ENCODE results near the gene IWS1. TPM values are rescaled to one million over a fixed set of nuclear protein-coding genes. Genes with fewer than 3 reads are reported as not detected.

The IWS1 gene
- total and polyA plus RNA-seq, 9 of the 15 experiments (the other 6 are each of a cell fraction or from before 2014, with no cell fraction given): 20.8 to 67.2 (median 46.6) TPM

GRCh38 chr2:127575185-127575765 is 49.0 kb upstream of the IWS1 start:
- H2AFZ ChIP-seq (ENCODE audit: low read depth, low read length): no peak overlapping the region
- TF ChIP-seq ADNP (tag; IDR thresholded peaks at IDR 0.05): peak; percentile 75; the same call in 1 of the 2 replicates
- peak; percentile 72 for TF ChIP-seq RBM25 (IDR thresholded peaks at IDR 0.05; ENCODE audit: low read depth, low read length, severe bottlenecking)
- peak; percentile 31; the same call in 1 of the 2 replicates for TF ChIP-seq SOX6 (IDR thresholded peaks at IDR 0.05)
- no peak for TF ChIP-seq TRIM25 (IDR thresholded peaks at IDR 0.05; ENCODE audit: borderline replicate concordance)
- TF ChIP-seq PHTF2 (CRISPR knock-in tag; IDR thresholded peaks at IDR 0.05): no peak
- peak; percentile 65; the same call in 1 of the 2 replicates for TF ChIP-seq BCOR (IDR thresholded peaks at IDR 0.05)
- peak; percentile 62; the same call in 1 of the 2 replicates for TF ChIP-seq MEF2D (tag; conservative IDR thresholded peaks at IDR 0.05; ENCODE audit: low read depth)
- peaks cover 5% of the 10 kb centered on the region for H4K20me1 ChIP-seq (replicated peaks; ENCODE audit: control insufficient read depth, insufficient read depth, low read length)
- ATAC-seq: no peak
- no peaks in the 10 kb centered on the region for H3K79me2 ChIP-seq (ENCODE audit: control insufficient read depth, insufficient read depth, low read length)
- H3K9me1 ChIP-seq (ENCODE audit: control insufficient read depth, insufficient read depth, low read length): no peaks in the 10 kb centered on the region
- 0% methylated on average over 4 of the region's 4 CpGs for WGBS (ENCODE audit: insufficient coverage, low coverage, missing lambda C conversion rate)
- no peaks in the 10 kb centered on the region for H3K36me3 ChIP-seq (ENCODE audit: control insufficient read depth, insufficient read depth, low read length)
- no TSS peak for BruUV-seq (replicated peaks)
- in situ Hi-C loops (cut with MboI) (no loop called here), intact Hi-C loops (cut with micrococcal nuclease) (no loop called here)
- ChIA-PET POLR2A (interaction anchor here (0.9 to 2.0 kb wide), 3 partner anchors 11 to 176 kb away, joined by 3 to 7 read pairs (median 3); partner anchors contain the start of gene IWS1), CTCF (ENCODE audit: low intra/inter-chr PET ratio) (no interaction called here)
- H3K4me2 ChIP-seq (ENCODE audit: insufficient read depth, low read length): no peak overlapping the region
- DNase-seq (ENCODE audit: extremely low read depth in 1 of 4, low spot score in 3 of 4): no peak
- H3K27me3 ChIP-seq (ENCODE audit: control insufficient read depth in 2 of 2, insufficient read depth in 2 of 2, low read length in 2 of 2): peaks cover 62 to 83% of the 10 kb centered on the region in 2 experiments
- H3K27ac ChIP-seq (ENCODE audit: extremely low read depth, low read depth, low read length): no peak overlapping the region
- peak; percentile 26 for FAIRE-seq
- H3K4me3 ChIP-seq: no peak overlapping the region
- no peaks in the 10 kb centered on the region for H3K9me3 ChIP-seq (replicated peaks; ENCODE audit: control insufficient read depth, insufficient read depth, low read depth, low read length)
- no peak overlapping the region for H3K9ac ChIP-seq (ENCODE audit: insufficient read depth in 1 of 2, low read depth in 2 of 2, low read length in 2 of 2)
- H3K4me1 ChIP-seq (replicated peaks in 1 of 2; ENCODE audit: control insufficient read depth in 2 of 2, insufficient read depth in 2 of 2, low read length in 2 of 2): peaks cover 0 to 11% of the 10 kb centered on the region in 2 experiments; a peak in 2 of 5 replicates
